ENCODE results near the gene SPINK6.

Gene SPINK6

DNA sequence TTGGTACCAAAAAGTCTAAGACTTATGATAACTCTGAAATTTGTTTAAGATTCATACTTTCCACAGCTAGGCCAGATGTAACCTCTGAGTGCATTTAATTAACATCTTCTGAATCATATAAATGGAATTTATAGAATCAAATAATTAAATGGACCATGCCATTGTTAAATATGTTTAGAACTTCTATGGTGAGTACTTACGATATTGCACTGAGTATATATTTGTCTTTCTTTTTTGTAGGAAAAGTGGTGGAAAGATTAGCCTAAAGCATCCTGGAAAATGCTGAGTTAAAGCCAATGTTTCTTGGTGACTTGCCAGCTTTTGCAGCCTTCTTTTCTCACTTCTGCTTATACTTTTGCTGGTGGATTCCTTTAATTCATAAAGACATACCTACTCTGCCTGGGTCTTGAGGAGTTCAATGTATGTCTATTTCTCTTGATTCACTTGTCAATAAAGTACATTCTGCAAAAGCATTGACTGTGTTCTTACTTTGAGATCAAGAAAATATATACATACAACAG lies 11.9 kb downstream of the SPINK6 start:
- H3K4me3 ChIP-seq (ENCODE audit: low read depth, low read length), result no peak overlapping the region
- TF ChIP-seq CTCF (IDR thresholded peaks at IDR 0.05; ENCODE audit: low read depth, low read length, missing control alignments), result no peak
- no peak for DNase-seq (ENCODE audit: low read depth)

DNA sequence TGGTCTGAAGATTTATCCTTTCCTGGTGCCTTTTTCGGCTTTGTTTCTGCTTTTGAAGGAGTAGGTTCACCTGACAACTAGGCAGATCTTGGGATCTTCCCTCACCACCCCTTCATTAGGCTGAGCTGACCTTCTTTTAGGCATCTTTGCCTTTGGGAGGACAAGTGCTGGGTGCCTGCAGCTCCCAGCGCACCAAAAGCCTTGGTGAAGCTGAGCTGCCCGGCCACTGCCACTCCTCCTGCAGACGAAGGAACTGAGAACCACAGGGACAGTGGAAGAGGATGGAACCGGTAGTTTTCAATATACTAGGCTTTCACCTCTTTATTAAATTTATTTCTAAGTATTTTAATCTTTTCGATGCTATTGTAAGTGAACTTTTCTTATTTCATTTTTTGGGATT lies 18.7 kb downstream of the SPINK6 start:
- no peak for TF ChIP-seq CTCF (IDR thresholded peaks at IDR 0.05; ENCODE audit: low read depth, low read length, missing control alignments)
- H3K4me3 ChIP-seq (ENCODE audit: low read depth, low read length), result no peak overlapping the region

GRCh38 chr5:148224117-148224742 lies 21.4 kb downstream of the SPINK6 start:
- TF ChIP-seq CTCF (IDR thresholded peaks at IDR 0.05; ENCODE audit: low read depth, low read length, missing control alignments), result no peak
- no peak overlapping the region for H3K4me3 ChIP-seq (ENCODE audit: low read depth, low read length)
- no peak for DNase-seq (ENCODE audit: low read depth)

More for the DNA sequence above, 18.7 kb downstream of the SPINK6 start:
- DNase-seq (ENCODE audit: low read depth), result no peak

GRCh38 chr5:148228392-148228984 lies 25.6 kb downstream of the SPINK6 start:
- no peak overlapping the region for H3K4me3 ChIP-seq (ENCODE audit: low read depth, low read length)
- TF ChIP-seq CTCF (IDR thresholded peaks at IDR 0.05; ENCODE audit: low read depth, low read length, missing control alignments), result no peak
- DNase-seq (ENCODE audit: low read depth), result no peak

DNA sequence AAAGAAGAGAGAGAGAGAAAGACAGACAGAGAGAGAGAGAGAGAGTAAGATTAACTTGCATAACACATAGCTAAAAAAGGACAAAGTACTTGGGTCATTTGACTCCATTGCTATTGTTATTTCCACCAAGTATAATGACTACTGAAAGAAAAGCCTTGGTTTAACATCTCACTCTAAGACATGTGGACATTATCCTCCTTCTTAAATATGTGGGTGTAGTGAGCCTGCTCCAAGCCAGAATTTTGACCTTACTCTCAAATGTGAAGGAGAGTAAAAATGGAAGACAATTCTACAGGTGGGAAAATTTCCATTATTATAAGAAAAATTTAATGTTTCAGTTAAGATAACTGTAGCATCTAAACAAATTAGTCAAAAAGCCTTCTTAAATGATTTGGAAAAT lies 27.0 kb downstream of the SPINK6 start:
- DNase-seq (ENCODE audit: low read depth), result no peak
- TF ChIP-seq CTCF (IDR thresholded peaks at IDR 0.05; ENCODE audit: low read depth, low read length, missing control alignments), result no peak
- H3K4me3 ChIP-seq (ENCODE audit: low read depth, low read length), result no peak overlapping the region

DNA sequence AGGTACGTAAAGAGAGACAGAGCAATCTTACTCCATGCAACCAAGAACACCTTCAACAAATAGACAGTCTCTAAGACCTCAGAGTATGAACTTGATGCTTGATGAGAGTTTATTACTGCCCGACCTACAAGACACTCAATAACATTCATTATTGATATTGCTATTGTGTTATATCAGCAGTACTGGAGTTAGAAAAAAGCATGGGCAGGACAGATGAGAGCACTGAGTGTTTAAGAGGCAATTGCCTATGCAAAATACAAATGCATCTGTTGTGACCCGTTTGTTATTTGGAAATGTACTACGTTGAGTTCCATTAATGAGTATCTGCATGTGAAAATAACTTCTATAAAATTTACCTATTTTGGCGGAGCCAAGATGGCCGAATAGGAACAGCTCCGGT lies 27.4 kb downstream of the SPINK6 start:
- TF ChIP-seq CTCF (IDR thresholded peaks at IDR 0.05; ENCODE audit: low read depth, low read length, missing control alignments), result no peak
- no peak for DNase-seq (ENCODE audit: low read depth)
- H3K4me3 ChIP-seq (ENCODE audit: low read depth, low read length), result no peak overlapping the region
